HepG2 (cell line): ENCODE data around the gene COQ8B. TPM values are rescaled to one million over a fixed set of nuclear protein-coding genes. Genes with fewer than 3 reads are reported as not detected.
A peak's percentile ranks its signal among the peaks of the same experiment; 100 is the strongest.

Experiments
- ATAC-seq: fragments of 200-7000 bp; cut with Tn5 transposase; 3 replicates; pipeline ENCODE4 v1.9.1; 2020; ENCODE audit warnings: mild to moderate bottlenecking, moderate library complexity
- BruUV-seq: library from RNA; stranded (reverse); fragments of 400-500 nt; replicated peaks from 2 replicates; lab custom pipeline; 2021; lab: Mats Ljungman, UMichigan
- CTCF ChIA-PET: fragments of 300-600 bp; formaldehyde crosslinking; extraction: SDS; loops from one replicate; lab custom pipeline; 2021; ENCODE audit warnings: low total read pairs, inconsistent platforms, low intra/inter-chr PET ratio; lab: Yijun Ruan, JAX
- POLR2A ChIA-PET: fragments of 350-600 bp; sonication (Branson Sonifier 250); formaldehyde crosslinking; loops from one replicate; lab custom pipeline; 2020; ENCODE audit warnings: antibody characterized with exemption, inconsistent platforms; lab: Yijun Ruan, JAX
- DNase-seq: peaks from one replicate; pipeline ENCODE4 v3.0.0-alpha.2; 2015; ENCODE audit warnings: low spot score
- FAIRE-seq: peaks from 3 replicates; lab custom pipeline; 2011; peaks lifted over from hg19 to GRCh38; lab: Jason Lieb, UNC
- H2AFZ ChIP-seq: one replicate; pipeline ENCODE4 v1.6.1; 2011; ENCODE audit warnings: low read length, inconsistent platforms
- H3K27ac ChIP-seq: fragments of 300-600 bp; 3 replicates; pipeline ENCODE4 v1.8.0; 2011; ENCODE audit warnings: mixed run types, mild to moderate bottlenecking, mixed read lengths, low read length, inconsistent platforms; ENCODE audit not compliant: insufficient read depth; ENCODE audit errors: extremely low read length
- H3K27me3 ChIP-seq, 2 experiments: fragments of 200-600 bp in 1 of 2; 2 replicates in 1 of 2; 3 replicates in 1 of 2; pipeline versions ENCODE4 v1.6.0 to v1.8.0; 2011; ENCODE audit warnings: low read length in 2 of 2, mild to moderate bottlenecking in 2 of 2, moderate library complexity in 2 of 2, inconsistent platforms in 1 of 2; ENCODE audit not compliant: insufficient read depth in 2 of 2, control insufficient read depth in 1 of 2
- H3K36me3 ChIP-seq, 2 experiments: fragments of 200-600 bp in 1 of 2; replicated peaks in 1 of 2; 2 replicates in 1 of 2; 3 replicates in 1 of 2; pipeline versions ENCODE4 v1.5.1 to v1.8.0; 2011; ENCODE audit warnings: low read length in 2 of 2, inconsistent platforms in 1 of 2; ENCODE audit not compliant: insufficient read depth in 2 of 2, control insufficient read depth in 1 of 2
- H3K4me1 ChIP-seq: 2 replicates; pipeline ENCODE4 v1.5.1; 2012; ENCODE audit warnings: low read length, inconsistent platforms; ENCODE audit not compliant: insufficient read depth
- H3K4me2 ChIP-seq: 2 replicates; pipeline ENCODE4 v1.6.0; 2011; ENCODE audit warnings: low read depth, low read length, inconsistent platforms
- H3K4me3 ChIP-seq, 3 experiments: fragments of 200-600 bp in 1 of 3; sonication (generic), shearing (Covaris generic) in 1 of 3; replicated peaks in 1 of 3; 2 replicates each; pipeline ENCODE4 v1.5.1; 2011 to 2016; ENCODE audit warnings: low read length in 3 of 3, inconsistent platforms in 2 of 3, low read depth in 2 of 3, mild to moderate bottlenecking in 2 of 3, control low read depth in 1 of 3, mixed read lengths in 1 of 3; ENCODE audit not compliant: insufficient read depth in 1 of 3
- H3K79me2 ChIP-seq: one replicate; pipeline ENCODE4 v1.6.1; 2011; ENCODE audit warnings: low read length, inconsistent platforms; ENCODE audit not compliant: insufficient read depth
- H3K9ac ChIP-seq: 2 replicates; pipeline ENCODE4 v1.6.0; 2011; ENCODE audit warnings: mild to moderate bottlenecking, low read depth, low read length, inconsistent platforms; ENCODE audit not compliant: insufficient read depth
- H3K9me3 ChIP-seq: 2 replicates; pipeline ENCODE4 v1.5.1; 2012; ENCODE audit warnings: mild to moderate bottlenecking, low read length
- H4K20me1 ChIP-seq: 2 replicates; pipeline ENCODE4 v1.6.0; 2011; ENCODE audit warnings: inconsistent platforms, mild to moderate bottlenecking, low read length, moderate library complexity; ENCODE audit not compliant: insufficient read depth
- CENPX ChIP-seq: sonication (generic); formaldehyde crosslinking; IDR thresholded peaks from 2 replicates; pipeline ENCODE4 v1.9.0; 2021; ENCODE audit warnings: mild to moderate bottlenecking, missing genetic modification reagents, moderate library complexity
- PAX8 ChIP-seq: sonication (generic); formaldehyde crosslinking; IDR thresholded peaks from 2 replicates; pipeline ENCODE4 v1.8.0; 2022; ENCODE audit warnings: mild to moderate bottlenecking, missing genetic modification reagents, borderline replicate concordance
- RORA ChIP-seq: sonication (generic); formaldehyde crosslinking; IDR thresholded peaks from 2 replicates; pipeline ENCODE4 v1.5.0; 2020; ENCODE audit warnings: mild to moderate bottlenecking, missing genetic modification reagents, moderate library complexity
- SMARCE1 ChIP-seq: fragments of 450-650 bp; IDR thresholded peaks from 2 replicates; pipeline ENCODE4 v1.6.1; 2017; ENCODE audit warnings: borderline replicate concordance
- TMF1 ChIP-seq: sonication (generic); formaldehyde crosslinking; IDR thresholded peaks from 2 replicates; pipeline ENCODE4 v1.8.1; 2022; ENCODE audit warnings: low read depth, missing genetic modification reagents
- TOE1 ChIP-seq: sonication (generic); formaldehyde crosslinking; IDR thresholded peaks from 2 replicates; pipeline ENCODE4 v1.4.0; 2020; ENCODE audit warnings: mild to moderate bottlenecking, missing genetic modification reagents
- ZMAT3 ChIP-seq: sonication (generic); formaldehyde crosslinking; conservative IDR thresholded peaks from 2 replicates; pipeline ENCODE4 v1.7.0; 2021; ENCODE audit warnings: missing genetic modification reagents
- ZNF20 ChIP-seq: sonication (generic); formaldehyde crosslinking; IDR thresholded peaks from 2 replicates; pipeline ENCODE4 v1.4.0; 2020; ENCODE audit warnings: mild to moderate bottlenecking, moderate library complexity, missing genetic modification reagents
- ZNF441 ChIP-seq: sonication (generic); formaldehyde crosslinking; IDR thresholded peaks from 2 replicates; pipeline ENCODE4 v1.7.0; 2021; ENCODE audit warnings: missing genetic modification reagents, borderline replicate concordance
- ZNF567 ChIP-seq: sonication (generic); formaldehyde crosslinking; IDR thresholded peaks from 2 replicates; pipeline ENCODE4 v1.8.1; 2023; ENCODE audit warnings: mild to moderate bottlenecking, missing genetic modification reagents, borderline replicate concordance
- ZNF660 ChIP-seq: sonication (generic); formaldehyde crosslinking; IDR thresholded peaks from 2 replicates; pipeline ENCODE4 v1.5.1; 2020; ENCODE audit warnings: mild to moderate bottlenecking, low read depth, missing genetic modification reagents, borderline replicate concordance
- ZNF674 ChIP-seq: sonication (generic); formaldehyde crosslinking; IDR thresholded peaks from 2 replicates; pipeline ENCODE4 v1.5.0; 2020; ENCODE audit warnings: low read depth, mild to moderate bottlenecking, missing genetic modification reagents
- whole genome bisulfite sequencing: methylation state at CpG from one replicate; pipeline ENCODE4 v1.1.6; 2017; ENCODE audit warnings: low lambda C conversion rate; 5-methylcytosine and 5-hydroxymethylcytosine counted together
- in situ Hi-C: cut with HindIII; loops from 2 replicates; pipeline ENCODE4 v1.10.0; 2017; ENCODE audit warnings: low pct_unique_long_range_greater_than_20kb; ENCODE audit not compliant: extremely low pct_ligation_motif_present
- intact Hi-C: fragments of 100-400 bp; cut with micrococcal nuclease; formaldehyde crosslinking; loops from one replicate; pipeline ENCODE4 v1.10.0; 2022; ENCODE audit not compliant: unreplicated experiment
- polyA plus RNA-seq, 8 experiments: library from polyadenylated mRNA; depleted of rRNA in 3 of 8; stranded (reverse) in 7 of 8; unstranded in 1 of 8; fragments of >200 nt; fragmentation: Illumina TruSeq in 4 of 8; extraction: Trizol in 4 of 8; gene quantifications; 2 replicates each; pipeline versions ENCODE4 v1.2.1 to v1.2.3, GENCODE V29; 2011 to 2016; ENCODE audit warnings: low read depth in 4 of 8, missing spikeins in 1 of 8, mixed read lengths in 1 of 8; ENCODE audit not compliant: insufficient read depth in 1 of 8
- total RNA-seq, 5 experiments: library from RNA; depleted of rRNA; stranded (reverse); fragments of >200 nt; fragmentation: Illumina TruSeq; extraction: Trizol; gene quantifications; 2 replicates each; pipeline ENCODE4 v1.2.3, GENCODE V29; 2016; ENCODE audit warnings: low read depth in 1 of 5
- TF ChIP-seq, protein P1 (sequence below): sonication (generic); formaldehyde crosslinking; IDR thresholded peaks from 2 replicates; pipeline ENCODE4 v1.8.1; 2023; ENCODE audit warnings: mild to moderate bottlenecking, inconsistent platforms, moderate library complexity, missing genetic modification reagents, borderline replicate concordance
- TF ChIP-seq, protein P2 (sequence below): sonication (generic); formaldehyde crosslinking; IDR thresholded peaks from 2 replicates; pipeline ENCODE4 v1.5.1; 2020; ENCODE audit warnings: missing genetic modification reagents, mild to moderate bottlenecking, borderline replicate concordance
- TF ChIP-seq, protein P3 (sequence below): sonication (generic); formaldehyde crosslinking; IDR thresholded peaks from 2 replicates; pipeline ENCODE4 v1.5.0; 2020; ENCODE audit warnings: mild to moderate bottlenecking, missing genetic modification reagents, moderate library complexity
- TF ChIP-seq, protein P4 (sequence below): sonication (generic); formaldehyde crosslinking; IDR thresholded peaks from 2 replicates; pipeline ENCODE4 v1.4.0; 2020; ENCODE audit warnings: low read depth, missing genetic modification reagents

The COQ8B gene
- total and polyA plus RNA-seq, 2 of the 13 experiments (the other 11 are each of a cell fraction or from before 2014, with no cell fraction given), result 12.3 to 17.2 TPM

DNA sequence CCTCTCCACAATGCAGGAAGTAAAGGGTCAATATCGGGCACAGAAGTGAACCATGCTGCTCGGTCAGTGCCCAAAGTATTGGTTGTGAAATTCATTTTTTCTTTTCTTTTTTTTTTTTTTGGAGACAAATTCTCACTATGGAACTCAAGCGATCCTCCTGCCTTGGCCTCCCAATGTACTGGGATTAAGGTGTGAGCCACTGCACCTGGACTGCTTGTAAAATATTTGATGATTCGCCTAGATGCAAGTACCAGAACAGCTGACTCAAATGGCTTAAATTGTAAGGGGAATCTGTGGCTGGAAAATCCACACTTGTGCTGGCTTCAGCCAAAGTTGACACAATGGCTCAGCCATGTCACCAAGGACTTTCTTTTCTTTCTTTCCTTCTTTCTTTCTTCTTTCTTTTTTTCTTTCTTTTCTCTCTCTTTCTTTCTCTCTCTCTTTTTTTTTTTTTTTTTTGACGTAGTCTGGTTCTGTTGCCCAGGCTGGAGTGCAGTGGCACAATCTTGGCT lies 69.9 kb downstream of the COQ8B start:
- H3K4me2 ChIP-seq, result 0 out of 2 replicates have a peak overlapping the region, but pooled peaks have one; percentile 20
- H3K27ac ChIP-seq, result no peak overlapping the region
- TF ChIP-seq, protein P1, sequence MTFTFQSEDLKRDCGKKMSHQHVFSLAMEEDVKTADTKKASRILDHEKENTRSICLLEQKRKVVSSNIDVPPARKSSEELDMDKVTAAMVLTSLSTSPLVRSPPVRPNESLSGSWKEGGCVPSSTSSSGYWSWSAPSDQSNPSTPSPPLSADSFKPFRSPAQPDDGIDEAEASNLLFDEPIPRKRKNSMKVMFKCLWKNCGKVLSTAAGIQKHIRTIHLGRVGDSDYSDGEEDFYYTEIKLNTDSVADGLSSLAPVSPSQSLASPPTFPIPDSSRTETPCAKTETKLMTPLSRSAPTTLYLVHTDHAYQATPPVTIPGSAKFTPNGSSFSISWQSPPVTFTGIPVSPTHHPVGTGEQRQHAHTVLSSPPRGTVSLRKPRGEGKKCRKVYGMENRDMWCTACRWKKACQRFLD (CRISPR knock-in tag), result no peak
- TF ChIP-seq CENPX (CRISPR knock-in tag) (no peak), ZNF567 (CRISPR knock-in tag) (no peak), RORA (CRISPR knock-in tag) (no peak), ZNF660 (no peak), TOE1 (no peak), PAX8 (CRISPR knock-in tag) (no peak), ZNF441 (CRISPR knock-in tag) (no peak), ZMAT3 (CRISPR knock-in tag) (no peak), ZNF674 (CRISPR knock-in tag) (no peak), SMARCE1 (no peak), TMF1 (CRISPR knock-in tag) (no peak), ZNF20 (no peak)
- TF ChIP-seq, protein P2, sequence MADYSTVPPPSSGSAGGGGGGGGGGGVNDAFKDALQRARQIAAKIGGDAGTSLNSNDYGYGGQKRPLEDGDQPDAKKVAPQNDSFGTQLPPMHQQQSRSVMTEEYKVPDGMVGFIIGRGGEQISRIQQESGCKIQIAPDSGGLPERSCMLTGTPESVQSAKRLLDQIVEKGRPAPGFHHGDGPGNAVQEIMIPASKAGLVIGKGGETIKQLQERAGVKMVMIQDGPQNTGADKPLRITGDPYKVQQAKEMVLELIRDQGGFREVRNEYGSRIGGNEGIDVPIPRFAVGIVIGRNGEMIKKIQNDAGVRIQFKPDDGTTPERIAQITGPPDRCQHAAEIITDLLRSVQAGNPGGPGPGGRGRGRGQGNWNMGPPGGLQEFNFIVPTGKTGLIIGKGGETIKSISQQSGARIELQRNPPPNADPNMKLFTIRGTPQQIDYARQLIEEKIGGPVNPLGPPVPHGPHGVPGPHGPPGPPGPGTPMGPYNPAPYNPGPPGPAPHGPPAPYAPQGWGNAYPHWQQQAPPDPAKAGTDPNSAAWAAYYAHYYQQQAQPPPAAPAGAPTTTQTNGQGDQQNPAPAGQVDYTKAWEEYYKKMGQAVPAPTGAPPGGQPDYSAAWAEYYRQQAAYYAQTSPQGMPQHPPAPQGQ (CRISPR knock-in tag), result no peak
- TF ChIP-seq, protein P3, sequence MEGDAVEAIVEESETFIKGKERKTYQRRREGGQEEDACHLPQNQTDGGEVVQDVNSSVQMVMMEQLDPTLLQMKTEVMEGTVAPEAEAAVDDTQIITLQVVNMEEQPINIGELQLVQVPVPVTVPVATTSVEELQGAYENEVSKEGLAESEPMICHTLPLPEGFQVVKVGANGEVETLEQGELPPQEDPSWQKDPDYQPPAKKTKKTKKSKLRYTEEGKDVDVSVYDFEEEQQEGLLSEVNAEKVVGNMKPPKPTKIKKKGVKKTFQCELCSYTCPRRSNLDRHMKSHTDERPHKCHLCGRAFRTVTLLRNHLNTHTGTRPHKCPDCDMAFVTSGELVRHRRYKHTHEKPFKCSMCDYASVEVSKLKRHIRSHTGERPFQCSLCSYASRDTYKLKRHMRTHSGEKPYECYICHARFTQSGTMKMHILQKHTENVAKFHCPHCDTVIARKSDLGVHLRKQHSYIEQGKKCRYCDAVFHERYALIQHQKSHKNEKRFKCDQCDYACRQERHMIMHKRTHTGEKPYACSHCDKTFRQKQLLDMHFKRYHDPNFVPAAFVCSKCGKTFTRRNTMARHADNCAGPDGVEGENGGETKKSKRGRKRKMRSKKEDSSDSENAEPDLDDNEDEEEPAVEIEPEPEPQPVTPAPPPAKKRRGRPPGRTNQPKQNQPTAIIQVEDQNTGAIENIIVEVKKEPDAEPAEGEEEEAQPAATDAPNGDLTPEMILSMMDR, result no peak
- TF ChIP-seq, protein P4, sequence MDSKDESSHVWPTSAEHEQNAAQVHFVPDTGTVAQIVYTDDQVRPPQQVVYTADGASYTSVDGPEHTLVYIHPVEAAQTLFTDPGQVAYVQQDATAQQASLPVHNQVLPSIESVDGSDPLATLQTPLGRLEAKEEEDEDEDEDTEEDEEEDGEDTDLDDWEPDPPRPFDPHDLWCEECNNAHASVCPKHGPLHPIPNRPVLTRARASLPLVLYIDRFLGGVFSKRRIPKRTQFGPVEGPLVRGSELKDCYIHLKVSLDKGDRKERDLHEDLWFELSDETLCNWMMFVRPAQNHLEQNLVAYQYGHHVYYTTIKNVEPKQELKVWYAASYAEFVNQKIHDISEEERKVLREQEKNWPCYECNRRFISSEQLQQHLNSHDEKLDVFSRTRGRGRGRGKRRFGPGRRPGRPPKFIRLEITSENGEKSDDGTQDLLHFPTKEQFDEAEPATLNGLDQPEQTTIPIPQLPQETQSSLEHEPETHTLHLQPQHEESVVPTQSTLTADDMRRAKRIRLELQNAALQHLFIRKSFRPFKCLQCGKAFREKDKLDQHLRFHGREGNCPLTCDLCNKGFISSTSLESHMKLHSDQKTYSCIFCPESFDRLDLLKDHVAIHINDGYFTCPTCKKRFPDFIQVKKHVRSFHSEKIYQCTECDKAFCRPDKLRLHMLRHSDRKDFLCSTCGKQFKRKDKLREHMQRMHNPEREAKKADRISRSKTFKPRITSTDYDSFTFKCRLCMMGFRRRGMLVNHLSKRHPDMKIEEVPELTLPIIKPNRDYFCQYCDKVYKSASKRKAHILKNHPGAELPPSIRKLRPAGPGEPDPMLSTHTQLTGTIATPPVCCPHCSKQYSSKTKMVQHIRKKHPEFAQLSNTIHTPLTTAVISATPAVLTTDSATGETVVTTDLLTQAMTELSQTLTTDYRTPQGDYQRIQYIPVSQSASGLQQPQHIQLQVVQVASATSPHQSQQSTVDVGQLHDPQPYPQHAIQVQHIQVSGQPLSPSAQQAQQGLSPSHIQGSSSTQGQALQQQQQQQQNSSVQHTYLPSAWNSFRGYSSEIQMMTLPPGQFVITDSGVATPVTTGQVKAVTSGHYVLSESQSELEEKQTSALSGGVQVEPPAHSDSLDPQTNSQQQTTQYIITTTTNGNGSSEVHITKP, result no peak

More for the DNA sequence above, 69.9 kb downstream of the COQ8B start:
- in situ Hi-C loops (no loop called here), intact Hi-C loops (no loop called here)
- no TSS peak for BruUV-seq
- ATAC-seq, result no peak
- ChIA-PET CTCF (no interaction called here), POLR2A (no interaction called here)
- H3K79me2 ChIP-seq, result no peaks in the 10 kb centered on the region
- peaks cover 15% of the 10 kb centered on the region; the same call in 1 of the 2 replicates for H3K4me1 ChIP-seq
- no peak for FAIRE-seq
- no peak overlapping the region for H2AFZ ChIP-seq
- no peak overlapping the region for H3K9ac ChIP-seq
- H3K4me3 ChIP-seq, result no peak overlapping the region
- WGBS, result 41% methylated on average over 5 of the region's 5 CpGs
- no peak for DNase-seq
- no peaks in the 10 kb centered on the region for H4K20me1 ChIP-seq
- H3K9me3 ChIP-seq, result no peaks in the 10 kb centered on the region
- H3K36me3 ChIP-seq, result no peaks in the 10 kb centered on the region
- peaks cover 0 to 26% of the 10 kb centered on the region in 2 experiments; a peak in 2 of 5 replicates for H3K27me3 ChIP-seq
